GM23338 (cell line): ENCODE measurements around the gene CAMTA1. TPM values are rescaled to one million over a fixed set of nuclear protein-coding genes. Genes with fewer than 3 reads are reported as not detected.

Experiments used
- ATAC-seq: fragments of 200-7000 bp; cut with Tn5 transposase; 3 replicates; pipeline ENCODE4 v1.9.1; 2020
- DNase-seq: peaks from one replicate; pipeline ENCODE4 v3.0.0-alpha.2; 2015; ENCODE audit warnings: low spot score
- H2AFZ ChIP-seq: fragments of 200-600 bp; sonication (generic); 2 replicates; pipeline ENCODE4 v1.8.0; 2016; ENCODE audit warnings: antibody characterized with exemption, mild to moderate bottlenecking, moderate library complexity
- H3F3A ChIP-seq: fragments of 200-600 bp; sonication (generic); replicated peaks from 2 replicates; pipeline ENCODE4 v1.8.0; 2017; ENCODE audit warnings: antibody characterized with exemption, mixed run types, low read depth
- H3K27ac ChIP-seq: fragments of 200-600 bp; sonication (generic); 2 replicates; pipeline ENCODE4 v1.6.1; 2016; ENCODE audit warnings: low read depth
- H3K27me3 ChIP-seq: fragments of 200-600 bp; sonication (generic); 2 replicates; pipeline ENCODE4 v1.8.0; 2016; ENCODE audit warnings: mild to moderate bottlenecking, mixed run types, moderate library complexity; ENCODE audit not compliant: insufficient read depth
- H3K36me3 ChIP-seq: fragments of 200-600 bp; sonication (generic); 2 replicates; pipeline ENCODE4 v1.8.0; 2016; ENCODE audit warnings: mild to moderate bottlenecking; ENCODE audit not compliant: insufficient read depth
- H3K4me1 ChIP-seq: fragments of 200-600 bp; sonication (generic); 2 replicates; pipeline ENCODE4 v1.8.0; 2016; ENCODE audit warnings: mild to moderate bottlenecking, moderate library complexity; ENCODE audit not compliant: insufficient read depth
- H3K4me2 ChIP-seq: fragments of 200-600 bp; sonication (generic); 2 replicates; pipeline ENCODE4 v1.7.1; 2017; ENCODE audit warnings: mixed run types
- H3K4me3 ChIP-seq: fragments of 200-600 bp; sonication (generic); 2 replicates; pipeline ENCODE4 v1.6.1; 2016; ENCODE audit warnings: mixed run types
- H3K79me2 ChIP-seq: fragments of 200-600 bp; sonication (generic); replicated peaks from 2 replicates; pipeline ENCODE4 v1.8.0; 2017; ENCODE audit warnings: mild to moderate bottlenecking; ENCODE audit not compliant: insufficient read depth
- H3K9me2 ChIP-seq: fragments of 200-600 bp; sonication (generic); 2 replicates; pipeline ENCODE4 v1.8.0; 2017; ENCODE audit not compliant: insufficient read depth
- H4K20me1 ChIP-seq: fragments of 200-600 bp; sonication (generic); replicated peaks from 2 replicates; pipeline ENCODE4 v1.8.0; 2017; ENCODE audit warnings: mild to moderate bottlenecking; ENCODE audit not compliant: insufficient read depth
- H3K27ac Mint-ChIP-seq: 2 replicates; pipeline ENCODE4 v1.8.0; 2020; ENCODE audit warnings: inconsistent platforms, mild to moderate bottlenecking, moderate library complexity, mixed read lengths
- H3K27me3 Mint-ChIP-seq: 3 replicates; pipeline ENCODE4 v1.8.0; 2022; ENCODE audit warnings: low read depth, mild to moderate bottlenecking, moderate library complexity, mixed read lengths, inconsistent platforms; ENCODE audit not compliant: insufficient read depth, poor library complexity
- H3K36me3 Mint-ChIP-seq: 3 replicates; pipeline ENCODE4 v1.8.0; 2021; ENCODE audit warnings: low read depth, mild to moderate bottlenecking, inconsistent platforms, moderate library complexity, mixed read lengths
- H3K4me1 Mint-ChIP-seq: 3 replicates; pipeline ENCODE4 v1.8.0; 2020; ENCODE audit warnings: mild to moderate bottlenecking, inconsistent platforms, mixed read lengths
- H3K4me3 Mint-ChIP-seq: 3 replicates; pipeline ENCODE4 v1.8.0; 2021; ENCODE audit warnings: moderate library complexity, mild to moderate bottlenecking, inconsistent platforms, mixed read lengths
- H3K9me3 Mint-ChIP-seq: 3 replicates; pipeline ENCODE4 v1.8.0; 2020; ENCODE audit warnings: moderate library complexity, mild to moderate bottlenecking, inconsistent platforms, mixed read lengths
- CREB1 ChIP-seq: fragments of 250-450 bp; sonication (Bioruptor Pico); IDR thresholded peaks from 2 replicates; pipeline ENCODE4 v1.5.0; 2020; ENCODE audit warnings: low read depth, mild to moderate bottlenecking, moderate library complexity
- CTCF ChIP-seq, 2 experiments: fragments of 200-600 bp in 1 of 2; sonication (generic) in 1 of 2; conservative IDR thresholded peaks; 2 replicates each; pipeline versions ENCODE4 v1.5.1 to v1.6.1; 2016 to 2017; ENCODE audit warnings: antibody characterized with exemption in 2 of 2, low read depth in 2 of 2, mild to moderate bottlenecking in 2 of 2, moderate library complexity in 1 of 2
- ETS1 ChIP-seq: IDR thresholded peaks from 2 replicates; pipeline ENCODE4 v1.6.1; 2016; ENCODE audit warnings: antibody characterized with exemption
- EZH2 ChIP-seq: fragments of 200-600 bp; sonication (generic); IDR thresholded peaks from one replicate; pipeline ENCODE4 v1.8.0; 2017; ENCODE audit warnings: antibody characterized with exemption, mild to moderate bottlenecking, low read depth; ENCODE audit not compliant: unreplicated experiment
- EZH2phosphoT487 ChIP-seq: fragments of 200-600 bp; sonication (generic); IDR thresholded peaks from one replicate; pipeline ENCODE4 v1.8.1; 2018; ENCODE audit warnings: antibody characterized with exemption; ENCODE audit not compliant: unreplicated experiment
- JUNB ChIP-seq: IDR thresholded peaks from one replicate; pipeline ENCODE4 v1.6.1; 2016; ENCODE audit warnings: antibody characterized with exemption; ENCODE audit not compliant: unreplicated experiment
- NANOG ChIP-seq: IDR thresholded peaks from 2 replicates; pipeline ENCODE4 v1.6.1; 2016; ENCODE audit warnings: antibody characterized with exemption, borderline replicate concordance
- POLR2AphosphoS5 ChIP-seq: IDR thresholded peaks from 2 replicates; pipeline ENCODE4 v1.6.1; 2016; ENCODE audit warnings: antibody characterized with exemption, low read depth
- REST ChIP-seq: IDR thresholded peaks from one replicate; pipeline ENCODE4 v1.6.1; 2018; ENCODE audit warnings: antibody characterized with exemption; ENCODE audit not compliant: unreplicated experiment
- STAT1 ChIP-seq: IDR thresholded peaks from one replicate; pipeline ENCODE4 v1.6.1; 2016; ENCODE audit warnings: antibody characterized with exemption; ENCODE audit not compliant: unreplicated experiment
- ZNF114 ChIP-seq: fragments of 250-450 bp; sonication (Bioruptor Pico); IDR thresholded peaks from 2 replicates; pipeline ENCODE4 v1.5.0; 2020; ENCODE audit warnings: mild to moderate bottlenecking, moderate library complexity
- ZNF331 ChIP-seq: fragments of 250-450 bp; sonication (Bioruptor Pico); IDR thresholded peaks from 2 replicates; pipeline ENCODE4 v1.5.0; 2020; ENCODE audit warnings: low read depth, mild to moderate bottlenecking, moderate library complexity
- ZNF462 ChIP-seq: fragments of 250-450 bp; sonication (Bioruptor Pico); IDR thresholded peaks from 2 replicates; pipeline ENCODE4 v1.5.0; 2020; ENCODE audit warnings: mild to moderate bottlenecking, moderate library complexity
- polyA plus RNA-seq: library from polyadenylated mRNA; unstranded; fragments of >200 nt; fragmentation: Nextera tagmentation; extraction: Ambion mirVana; gene quantifications from 2 replicates; pipeline ENCODE4 v1.2.1, GENCODE V29; 2016
- total RNA-seq: library from RNA; depleted of rRNA; stranded (reverse); fragments of >200 nt; shearing (Covaris generic); gene quantifications from 2 replicates; pipeline ENCODE4 v1.2.3, GENCODE V29; 2014

Gene CAMTA1
- total and polyA plus RNA-seq, 2 experiments from 2014 or later = 115 to 519 TPM

GRCh38 chr1:6935361-6935883, 150.2 kb downstream of the CAMTA1 start:
- H3K27me3 Mint-ChIP-seq = peaks cover 2% of the 10 kb centered on the region
- H3K27ac Mint-ChIP-seq = no peak overlapping the region
- H3K27ac ChIP-seq = no peak overlapping the region
- peaks cover 3% of the 10 kb centered on the region; the same call in 2 of the 3 replicates for H3K4me1 Mint-ChIP-seq
- no peaks in the 10 kb centered on the region for H3K9me3 Mint-ChIP-seq
- no peak overlapping the region for H2AFZ ChIP-seq
- H4K20me1 ChIP-seq = no peaks in the 10 kb centered on the region
- H3K4me1 ChIP-seq = no peaks in the 10 kb centered on the region
- no peaks in the 10 kb centered on the region for H3F3A ChIP-seq
- no peaks in the 10 kb centered on the region for H3K27me3 ChIP-seq
- no peak for DNase-seq
- no peaks in the 10 kb centered on the region for H3K9me2 ChIP-seq
- no peak for ATAC-seq
- H3K36me3 ChIP-seq = no peaks in the 10 kb centered on the region
- no peaks in the 10 kb centered on the region for H3K36me3 Mint-ChIP-seq
- H3K79me2 ChIP-seq = no peaks in the 10 kb centered on the region
- no peak overlapping the region for H3K4me2 ChIP-seq
- no peak overlapping the region for H3K4me3 Mint-ChIP-seq
- no peak overlapping the region for H3K4me3 ChIP-seq
- TF ChIP-seq POLR2AphosphoS5 (no peak), ZNF331 (CRISPR knock-in tag) (no peak), CREB1 (CRISPR knock-in tag) (no peak), ZNF462 (CRISPR knock-in tag) (no peak), ETS1 (no peak), JUNB (no peak), ZNF114 (CRISPR knock-in tag) (no peak), CTCF (conservative IDR thresholded peaks at IDR 0.05; ENCODE audit: low read depth in 2 of 2) (no peak), EZH2phosphoT487 (no peak), STAT1 (no peak), NANOG (no peak), REST (no peak), EZH2 (no peak)
